Measurements from ENCODE around the gene RUFY1.

The RUFY1 gene

DNA sequence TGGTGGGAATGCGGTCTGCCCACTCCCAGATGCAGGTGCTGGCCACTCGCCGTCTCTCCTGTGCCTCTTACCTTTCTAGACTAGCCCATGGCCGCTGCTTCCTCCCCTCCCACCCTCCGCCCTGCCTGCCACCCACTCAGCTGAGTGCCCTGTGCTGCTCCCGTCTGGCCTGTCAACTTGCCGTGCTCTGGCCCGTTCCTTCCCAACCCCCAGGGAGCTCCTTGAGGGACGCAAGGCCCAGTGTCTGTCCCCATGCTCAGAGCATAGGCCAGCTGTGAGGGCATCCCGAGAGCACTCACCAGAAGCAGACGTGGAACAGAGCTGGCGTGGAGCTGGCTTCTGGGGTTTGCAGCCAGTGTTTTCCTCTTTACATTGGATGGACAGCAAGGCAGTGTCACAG is 53.0 kb downstream of the RUFY1 start:
- DNase-seq (ENCODE audit: low read depth in 2 of 2), result no peak

DNA sequence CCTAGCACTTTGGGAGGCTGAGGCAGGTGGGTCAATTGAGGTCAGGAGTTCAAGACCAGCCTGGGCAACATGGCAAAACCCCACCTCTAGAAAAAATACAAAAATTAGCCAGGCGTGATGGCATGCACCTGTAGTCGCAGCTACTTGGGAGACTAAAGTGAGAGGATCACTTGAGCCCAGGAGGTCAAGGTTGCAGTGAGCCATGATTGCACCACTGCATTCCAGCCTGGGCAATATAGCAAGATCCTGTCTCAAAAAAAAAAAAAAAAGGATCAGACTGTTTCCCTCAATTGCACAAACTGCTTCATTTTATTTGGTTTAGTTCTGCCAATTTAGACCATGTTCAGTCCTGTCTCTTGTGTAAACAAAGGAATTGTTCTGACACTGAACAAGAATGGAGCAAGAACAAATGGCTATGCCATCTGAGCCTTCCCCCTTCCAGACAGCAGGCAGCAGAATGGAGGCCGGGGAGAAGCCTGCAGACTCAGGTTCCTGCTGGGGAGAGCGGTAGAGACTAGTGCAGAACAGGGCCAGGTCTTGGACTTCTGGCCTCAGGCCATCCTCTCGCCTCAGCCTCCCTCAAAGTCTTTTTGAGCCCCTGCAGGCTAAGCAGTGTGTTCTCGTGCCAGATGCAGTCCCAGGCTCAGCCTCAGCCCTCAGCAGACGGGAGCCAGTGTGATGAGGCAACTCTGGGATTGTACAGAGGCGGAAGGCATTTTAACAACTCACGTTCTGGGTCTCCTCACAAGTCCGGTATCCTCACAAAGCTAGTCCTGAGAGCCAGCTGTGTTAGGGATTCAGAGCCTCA is 54.9 kb downstream of the RUFY1 start:
- DNase-seq (ENCODE audit: low read depth in 2 of 2), result no peak

DNA sequence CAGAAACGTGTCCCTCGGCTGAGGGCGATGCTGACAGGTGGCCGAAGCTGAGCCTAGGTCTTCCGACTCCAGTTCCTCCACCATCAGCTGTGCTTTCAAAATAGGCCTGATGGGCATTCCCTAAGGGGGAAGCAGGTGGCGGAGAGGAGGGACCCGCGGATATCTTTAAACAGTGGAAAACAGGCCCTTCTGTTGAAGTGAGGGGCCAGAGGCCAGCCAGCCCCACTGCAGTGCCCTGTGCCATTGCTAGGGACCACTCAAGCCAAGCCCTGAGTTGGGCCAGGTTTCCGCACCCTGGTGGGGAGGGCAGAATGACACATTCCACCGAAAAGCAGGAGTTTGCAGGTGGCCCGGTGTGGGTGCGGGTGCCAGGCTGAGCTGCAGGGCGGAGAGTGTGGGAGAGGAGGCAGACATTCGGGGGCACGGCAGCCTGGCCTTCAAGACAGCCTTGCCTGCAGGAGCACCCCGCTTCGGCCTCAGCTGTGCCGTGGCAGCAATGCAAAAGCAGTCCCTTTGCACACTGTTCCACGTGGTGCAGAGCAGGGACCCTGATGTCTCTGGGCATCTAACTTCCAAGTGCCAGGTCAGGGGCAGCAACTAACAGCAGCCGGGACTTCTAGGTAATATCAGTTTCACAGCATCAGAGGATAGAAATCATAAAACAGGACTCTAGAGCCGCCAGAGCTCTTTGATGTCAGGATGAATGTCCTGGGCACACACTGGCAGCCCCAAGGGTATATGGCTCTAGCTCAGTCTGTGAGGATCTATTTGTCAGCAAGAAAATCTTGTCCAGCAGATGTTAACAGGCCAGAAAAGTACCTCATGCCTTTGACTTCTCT is 55.9 kb downstream of the RUFY1 start:
- no peak for DNase-seq (ENCODE audit: low read depth in 2 of 2)

GRCh38 chr5:179606910-179607159 is 56.5 kb downstream of the RUFY1 start:
- DNase-seq (ENCODE audit: low read depth in 2 of 2), result no peak

- no peak for DNase-seq (ENCODE audit: low read depth in 2 of 2)
These were observed 57.0 kb downstream of the RUFY1 start for GRCh38 chr5:179607160-179607931.

GRCh38 chr5:179608131-179608581 is 57.8 kb downstream of the RUFY1 start:
- DNase-seq (ENCODE audit: low read depth in 2 of 2), result no peak

DNA sequence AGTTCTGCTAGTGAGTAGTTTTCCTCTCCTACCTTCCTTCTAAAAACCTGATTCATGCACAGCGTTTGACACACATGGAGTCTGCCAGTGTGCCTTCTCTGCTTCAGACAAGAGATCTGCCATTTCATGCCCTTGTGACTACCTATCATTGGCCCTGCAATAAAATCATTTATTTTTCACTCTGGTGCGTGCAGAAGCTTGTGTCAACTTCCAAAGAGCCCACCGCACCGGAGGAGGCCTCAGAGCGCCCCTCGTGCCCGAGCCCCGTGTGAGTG is 59.4 kb downstream of the RUFY1 start:
- no peak for DNase-seq (ENCODE audit: low read depth in 2 of 2)

- DNase-seq (ENCODE audit: low read depth in 2 of 2), result no peak
These were observed 60.0 kb downstream of the RUFY1 start for GRCh38 chr5:179610109-179610902.

DNA sequence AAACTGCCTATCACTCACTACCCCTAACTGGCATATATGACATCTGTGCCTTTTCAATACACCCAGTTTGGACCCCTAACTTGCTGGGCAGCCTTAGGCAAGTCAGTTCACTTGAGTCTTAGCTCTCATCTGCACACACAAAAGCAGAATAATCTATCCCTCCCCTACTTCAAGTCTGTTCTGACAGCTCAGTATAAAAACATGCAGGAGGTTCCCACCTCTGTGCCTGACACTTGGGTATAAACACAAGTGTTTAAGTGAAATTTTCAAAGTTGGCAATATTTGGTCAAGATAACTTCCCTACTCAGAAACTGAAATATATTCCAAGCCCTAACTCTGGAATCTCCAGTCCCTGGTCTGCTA is 60.5 kb downstream of the RUFY1 start:
- DNase-seq (ENCODE audit: low read depth in 2 of 2), result no peak

DNA sequence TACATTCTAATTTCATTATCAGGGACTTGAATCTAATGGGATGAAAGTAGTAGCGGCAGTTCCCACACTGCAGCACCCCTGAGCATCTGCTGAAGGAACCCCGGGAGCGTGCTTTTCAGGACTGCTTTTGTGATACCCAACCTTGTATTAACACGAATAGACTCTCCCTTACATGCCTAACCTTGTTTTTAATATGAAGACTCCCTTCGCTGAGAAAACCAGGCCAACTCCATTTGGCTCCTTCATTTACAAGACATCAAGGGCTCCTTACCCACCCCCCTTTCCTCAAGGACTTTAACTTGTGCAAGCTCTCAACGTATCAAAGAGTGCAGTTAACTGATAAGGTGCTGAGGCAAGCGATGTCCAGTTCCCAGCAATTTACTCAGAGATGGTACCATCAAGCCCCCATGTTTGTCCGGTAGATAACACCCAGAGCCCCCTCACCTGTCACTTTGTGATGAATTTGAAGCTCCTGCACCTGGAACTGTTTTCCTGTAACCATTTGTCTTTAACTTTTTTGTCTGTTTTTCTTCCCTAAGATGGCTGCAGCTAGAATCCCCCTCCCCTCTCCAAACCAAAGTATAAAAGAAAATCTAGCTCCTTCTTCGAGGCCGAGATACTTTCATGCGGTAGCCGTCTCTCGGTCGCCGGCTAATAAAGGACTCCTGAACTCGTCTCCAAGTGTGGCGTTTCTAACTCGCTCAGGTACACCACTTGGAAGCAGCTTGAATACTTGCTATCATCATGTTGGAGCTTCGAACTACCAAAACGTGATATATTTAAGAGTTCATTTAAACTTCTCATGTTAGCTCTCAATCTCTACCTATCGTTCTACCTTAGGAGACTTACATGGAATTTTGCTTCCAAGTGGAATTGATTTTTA is 62.5 kb downstream of the RUFY1 start:
- DNase-seq (ENCODE audit: low read depth in 2 of 2), result no peak

DNA sequence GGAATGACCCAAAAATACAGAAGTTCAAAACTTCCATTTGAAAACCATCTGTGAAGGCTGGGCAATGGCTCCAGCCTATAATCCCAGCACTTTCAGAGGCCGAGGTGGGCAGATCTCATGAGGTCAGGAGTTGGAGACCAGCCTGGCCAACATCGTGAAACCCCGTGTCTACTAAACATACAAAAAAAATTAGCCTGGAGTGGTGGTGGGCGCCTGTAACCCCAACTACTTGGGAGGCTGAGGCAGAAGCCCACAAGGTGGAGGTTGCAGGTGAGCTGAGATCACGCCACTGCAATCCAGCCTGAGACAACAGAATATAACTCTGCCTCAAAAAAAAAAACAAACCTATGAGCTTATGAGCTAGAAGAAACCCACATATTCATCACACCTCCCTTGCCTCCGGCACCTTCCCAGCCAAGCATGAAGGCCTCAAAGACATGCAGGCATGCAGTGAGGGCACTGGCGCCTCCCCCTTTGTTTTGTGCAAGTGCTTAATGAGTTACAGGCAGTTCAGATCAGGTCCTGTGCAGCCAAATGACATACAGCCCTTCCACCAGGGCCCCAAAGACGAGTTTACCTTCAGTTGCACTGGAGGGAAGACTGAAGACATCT is 63.2 kb downstream of the RUFY1 start:
- no peak for DNase-seq (ENCODE audit: low read depth in 2 of 2)

DNA sequence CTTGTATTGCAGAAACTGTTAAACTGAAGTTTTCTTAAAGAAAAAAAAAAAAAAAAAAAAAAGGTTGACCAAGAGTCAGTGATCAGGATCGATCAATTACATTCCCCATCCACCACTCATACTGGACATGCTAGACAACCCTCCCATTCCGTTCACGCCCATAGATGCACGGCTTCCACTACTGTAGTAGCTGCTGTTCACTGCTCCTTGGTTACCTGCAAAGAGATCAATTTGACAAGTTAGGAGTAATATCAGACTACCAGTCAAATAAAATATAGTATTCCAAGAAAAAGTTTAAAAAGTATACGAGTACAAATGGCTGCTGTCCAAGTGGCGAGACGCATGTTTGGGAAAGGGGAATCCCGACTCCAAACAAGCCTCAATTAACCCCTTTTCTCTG is 64.4 kb downstream of the RUFY1 start:
- DNase-seq (ENCODE audit: low read depth in 2 of 2), result no peak

- no peak for DNase-seq (ENCODE audit: low read depth in 2 of 2)
These were observed 64.8 kb downstream of the RUFY1 start for GRCh38 chr5:179615203-179615602.

- DNase-seq (ENCODE audit: low read depth in 2 of 2), result no peak
These were observed 65.7 kb downstream of the RUFY1 start for GRCh38 chr5:179616002-179616594.

DNA sequence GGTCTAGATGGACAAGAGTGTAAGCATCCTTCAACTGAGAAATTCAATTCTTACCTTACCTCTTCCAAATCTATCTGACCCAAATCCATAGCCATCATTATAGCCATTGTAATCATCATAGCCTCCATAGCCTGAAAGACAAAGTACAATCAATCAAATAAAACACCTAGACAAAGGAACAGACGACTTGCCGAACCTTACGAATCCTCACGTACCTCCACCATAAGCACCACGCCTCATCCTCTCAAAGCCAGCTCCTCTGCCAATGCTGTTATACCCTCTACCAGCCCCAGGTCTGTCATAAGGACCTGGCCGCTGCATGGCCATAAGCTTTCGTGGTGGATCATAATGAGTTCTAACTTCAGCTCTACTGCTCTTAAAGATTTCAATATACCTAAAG is 67.6 kb downstream of the RUFY1 start:
- no peak for DNase-seq (ENCODE audit: low read depth in 2 of 2)

GRCh38 chr5:179618923-179619554 is 68.7 kb downstream of the RUFY1 start:
- DNase-seq (ENCODE audit: low read depth in 2 of 2), result no peak

DNA sequence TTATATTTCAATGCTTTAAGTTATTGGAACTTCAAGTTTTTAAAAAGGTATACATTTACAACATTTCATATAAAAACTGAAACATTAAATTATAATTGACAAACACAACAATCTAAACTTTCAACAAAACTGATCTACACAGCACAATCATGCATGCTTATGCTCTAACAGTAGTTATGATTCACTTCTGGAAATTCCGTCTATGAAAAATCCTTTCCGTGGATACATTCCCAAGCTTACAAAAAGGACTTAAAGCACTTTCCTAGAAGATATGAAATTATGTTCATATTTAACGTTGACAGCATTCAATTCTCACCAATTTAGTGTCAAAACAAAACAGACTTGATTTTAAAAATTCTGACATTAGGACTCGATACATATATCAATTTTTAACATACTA is 69.4 kb downstream of the RUFY1 start:
- no peak for DNase-seq (ENCODE audit: low read depth in 2 of 2)

- no peak for DNase-seq (ENCODE audit: low read depth in 2 of 2)
These were observed 69.9 kb downstream of the RUFY1 start for GRCh38 chr5:179620293-179620692.

DNA sequence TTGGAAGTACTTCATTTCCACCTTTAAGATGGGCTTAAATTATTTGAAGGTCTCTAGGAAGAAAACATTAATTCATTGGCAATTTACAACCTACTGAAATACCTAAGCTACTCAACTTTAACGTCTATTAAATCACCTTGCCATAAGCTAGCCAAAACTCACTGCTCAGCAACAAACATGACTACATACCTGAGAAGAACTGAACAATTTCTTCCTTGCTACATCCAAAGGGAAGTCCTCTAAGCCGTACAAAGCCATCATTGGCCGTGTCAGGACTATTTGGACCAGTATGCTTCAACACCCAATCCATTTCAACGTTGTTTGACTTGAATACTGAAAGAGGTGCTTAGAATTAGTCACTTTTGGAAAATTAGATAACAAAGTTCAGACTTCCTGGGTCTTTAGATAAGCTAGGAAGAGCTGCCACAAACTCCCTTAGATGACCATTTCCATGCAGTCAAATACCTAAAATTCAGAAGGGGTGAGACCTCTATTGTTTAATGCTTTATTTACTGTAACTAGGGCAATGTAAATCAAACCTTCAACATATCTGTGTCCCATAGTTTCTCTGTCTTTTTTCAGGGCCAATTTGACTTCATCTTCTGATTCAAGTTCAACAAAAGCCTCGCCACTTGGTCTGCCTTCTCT is 70.5 kb downstream of the RUFY1 start:
- no peak for DNase-seq (ENCODE audit: low read depth in 2 of 2)

Measured in stimulated activated CD8-positive, alpha-beta memory T cell treated with anti-CD3 and anti-CD28 coated beads, Interleukin-15, amount 100 ng/mL, for 4 hours (primary cell).